Measurements from ENCODE around the gene SVIL. TPM values are rescaled to one million over a fixed set of nuclear protein-coding genes. Genes with fewer than 3 reads are reported as not detected.
A peak's percentile ranks its signal among the peaks of the same experiment; 100 is the strongest.
"Not testable (repeated sequence)": the region's sequence is repeated elsewhere in the genome, so short reads cannot be mapped to it uniquely, and the experiment has no call there.

SVIL gene
- total and polyA plus RNA-seq, 7 donors = 8.3 to 1,443 (median 637) TPM

GRCh38 chr10:29487884-29488266 is 146.9 kb downstream of the SVIL start:
- 79 to 80% methylated on average over 7 of the region's 7 CpGs for WGBS, 2 donors
- intact Hi-C loops (cut with DNase I); H3K9me3 ChIP-seq; H3K27me3 ChIP-seq; DNase-seq; H3K4me3 ChIP-seq: not testable (repeated sequence)
- Histone ChIP-seq H3K27ac (peak overlapping the region; percentile 44 to 79 (median 64)), H3K36me3 (peaks cover 47 to 100% (median 73%) of the 10 kb centered on the region in 4 donors), H3K4me1 (peaks cover 0 to 84% (median 66%) of the 10 kb centered on the region in 4 donors)
- TF ChIP-seq CTCF (IDR thresholded peaks at IDR 0.05) = peak in 2 of 4 experiments; percentile 12 to 16

- WGBS, 2 donors = 74 to 79% methylated on average over 20 to 21 of the region's 21 CpGs
- H3K4me3 ChIP-seq; H3K27me3 ChIP-seq; DNase-seq; H3K9me3 ChIP-seq; intact Hi-C loops (cut with DNase I): not testable (repeated sequence)
- peak in 2 of 4 donors; percentile 11 to 25 for TF ChIP-seq POLR2AphosphoS5 (IDR thresholded peaks at IDR 0.05)
- Histone ChIP-seq H3K4me1 (peaks cover 0 to 90% (median 70%) of the 10 kb centered on the region in 4 donors), H3K27ac (peak overlapping the region in 3 of 4 donors; percentile 44 to 79 (median 61)), H3K36me3 (peaks cover 41 to 100% (median 67%) of the 10 kb centered on the region in 4 donors)
These were observed 147.5 kb downstream of the SVIL start for GRCh38 chr10:29487032-29487883.

DNA sequence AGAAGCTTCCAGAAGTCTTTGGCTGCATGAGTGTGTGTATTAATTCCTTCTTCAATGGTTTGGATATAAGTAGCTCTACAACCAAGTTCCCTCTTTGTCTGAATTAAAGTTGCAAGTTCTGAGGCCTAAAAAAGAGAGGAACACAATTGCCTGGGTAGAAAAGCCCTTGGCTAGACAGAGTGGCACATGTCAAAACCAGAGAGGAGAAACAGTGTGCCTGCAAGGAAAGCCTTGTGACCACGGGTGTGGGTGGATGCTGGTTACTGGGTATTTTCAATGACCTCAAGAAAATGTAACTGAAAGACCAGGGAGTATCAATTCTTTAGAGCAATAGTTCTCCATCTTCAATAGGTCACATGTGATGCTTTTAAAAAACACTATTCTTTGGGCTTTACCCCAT is 148.3 kb downstream of the SVIL start:
- peaks cover 32 to 98% (median 60%) of the 10 kb centered on the region in 4 donors for H3K36me3 ChIP-seq
- H3K9me3 ChIP-seq = no peaks in the 10 kb centered on the region
- H3K4me1 ChIP-seq = peaks cover 0 to 98% (median 73%) of the 10 kb centered on the region in 4 donors
- 75 to 77% methylated on average over 1 of the region's 1 CpG for WGBS, 2 donors
- H3K27ac ChIP-seq = peak overlapping the region; percentile 1 to 79 (median 42)
- TF ChIP-seq EP300 (IDR thresholded peaks at IDR 0.05) (no peak), POLR2A (IDR thresholded peaks at IDR 0.05) (no peak), POLR2AphosphoS5 (IDR thresholded peaks at IDR 0.05) (no peak), CTCF (IDR thresholded peaks at IDR 0.05) (no peak)
- no peaks in the 10 kb centered on the region for H3K27me3 ChIP-seq
- no peak overlapping the region for H3K4me3 ChIP-seq
- no peak for DNase-seq
- intact Hi-C loops (cut with DNase I) = no loop called here

- H3K9me3 ChIP-seq; DNase-seq; H3K4me3 ChIP-seq; intact Hi-C loops (cut with DNase I); H3K27me3 ChIP-seq: not testable (repeated sequence)
- WGBS, 2 donors = 77 to 82% methylated on average over 8 of the region's 8 CpGs
- Histone ChIP-seq H3K36me3 (peaks cover 24 to 97% (median 56%) of the 10 kb centered on the region in 4 donors), H3K4me1 (peaks cover 0 to 97% (median 80%) of the 10 kb centered on the region in 4 donors), H3K27ac (peak overlapping the region; percentile 5 to 79 (median 60))
These were observed 150.1 kb downstream of the SVIL start for GRCh38 chr10:29484677-29485076.

GRCh38 chr10:29482591-29483431 is 152.0 kb downstream of the SVIL start:
- no peak for TF ChIP-seq CTCF (IDR thresholded peaks at IDR 0.05)
- peak in 3 of 4 donors; percentile 7 to 53 (median 43) for TF ChIP-seq POLR2AphosphoS5 (IDR thresholded peaks at IDR 0.05)
- 57 to 79% methylated on average over 13 to 14 of the region's 14 CpGs for WGBS, 2 donors
- intact Hi-C loops (cut with DNase I) = no loop called here
- Histone ChIP-seq H3K27ac (peak overlapping the region; percentile 57 to 79 (median 68)), H3K27me3 (no peaks in the 10 kb centered on the region), H3K4me3 (no peak overlapping the region), H3K36me3 (peaks cover 34 to 97% (median 50%) of the 10 kb centered on the region in 4 donors), H3K9me3 (no peaks in the 10 kb centered on the region), H3K4me1 (peaks cover 0 to 92% (median 74%) of the 10 kb centered on the region in 4 donors)
- peak; percentile 79 for DNase-seq
